BE2C (cell line): Measurements from ENCODE around the gene APOB.
A peak's percentile ranks its signal among the peaks of the same experiment; 100 is the strongest.

Experiments used
- DNase-seq: peaks from one replicate; pipeline ENCODE4 v3.0.0-alpha.2; 2020
- H3K27me3 ChIP-seq: fragments of 250-450 bp; sonication (Bioruptor Pico); 2 replicates; pipeline ENCODE4 v1.5.1; 2020; ENCODE audit warnings: mild to moderate bottlenecking
- H3K36me3 ChIP-seq: fragments of 250-450 bp; sonication (Bioruptor Pico); 2 replicates; pipeline ENCODE4 v1.5.1; 2020; ENCODE audit warnings: mild to moderate bottlenecking
- H3K4me1 ChIP-seq: fragments of 250-450 bp; sonication (Bioruptor Pico); 2 replicates; pipeline ENCODE4 v1.5.1; 2020
- H3K4me3 ChIP-seq: 2 replicates; pipeline ENCODE4 v1.5.1; 2011; ENCODE audit warnings: low read depth, low read length
- H3K9me3 ChIP-seq: fragments of 250-450 bp; sonication (Bioruptor Pico); 2 replicates; pipeline ENCODE4 v1.5.1; 2020
- TF ChIP-seq, protein P1 (sequence below): IDR thresholded peaks from 2 replicates; pipeline ENCODE4 v1.5.1; 2012; ENCODE audit warnings: mild to moderate bottlenecking, low read depth, low read length

Gene APOB

DNA sequence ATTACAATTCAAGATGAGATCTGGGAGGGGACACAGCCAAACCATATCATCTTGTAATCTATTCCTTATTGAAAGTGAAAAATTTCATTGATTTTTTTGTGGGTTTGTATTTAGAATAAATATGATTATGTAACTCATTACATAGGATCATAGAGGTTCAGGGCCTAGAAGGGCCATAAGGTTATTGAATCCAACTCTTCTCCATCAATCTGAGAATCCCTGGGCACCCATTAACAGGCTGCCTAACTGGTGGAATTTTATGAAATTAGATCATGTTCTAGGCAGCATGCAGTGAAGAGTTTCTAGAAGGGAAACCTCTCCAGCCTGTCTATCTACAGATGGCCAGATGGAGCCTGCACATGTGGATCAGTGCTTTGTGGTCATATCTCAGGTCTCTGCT is 6.3 kb upstream of the APOB start:
- H3K4me3 ChIP-seq, result no peak overlapping the region
- H3K9me3 ChIP-seq, result no peaks in the 10 kb centered on the region
- no peak for DNase-seq
- H3K36me3 ChIP-seq, result no peaks in the 10 kb centered on the region
- H3K4me1 ChIP-seq, result peaks cover 29% of the 10 kb centered on the region
- H3K27me3 ChIP-seq, result no peaks in the 10 kb centered on the region
- TF ChIP-seq, protein P1, sequence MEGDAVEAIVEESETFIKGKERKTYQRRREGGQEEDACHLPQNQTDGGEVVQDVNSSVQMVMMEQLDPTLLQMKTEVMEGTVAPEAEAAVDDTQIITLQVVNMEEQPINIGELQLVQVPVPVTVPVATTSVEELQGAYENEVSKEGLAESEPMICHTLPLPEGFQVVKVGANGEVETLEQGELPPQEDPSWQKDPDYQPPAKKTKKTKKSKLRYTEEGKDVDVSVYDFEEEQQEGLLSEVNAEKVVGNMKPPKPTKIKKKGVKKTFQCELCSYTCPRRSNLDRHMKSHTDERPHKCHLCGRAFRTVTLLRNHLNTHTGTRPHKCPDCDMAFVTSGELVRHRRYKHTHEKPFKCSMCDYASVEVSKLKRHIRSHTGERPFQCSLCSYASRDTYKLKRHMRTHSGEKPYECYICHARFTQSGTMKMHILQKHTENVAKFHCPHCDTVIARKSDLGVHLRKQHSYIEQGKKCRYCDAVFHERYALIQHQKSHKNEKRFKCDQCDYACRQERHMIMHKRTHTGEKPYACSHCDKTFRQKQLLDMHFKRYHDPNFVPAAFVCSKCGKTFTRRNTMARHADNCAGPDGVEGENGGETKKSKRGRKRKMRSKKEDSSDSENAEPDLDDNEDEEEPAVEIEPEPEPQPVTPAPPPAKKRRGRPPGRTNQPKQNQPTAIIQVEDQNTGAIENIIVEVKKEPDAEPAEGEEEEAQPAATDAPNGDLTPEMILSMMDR, result no peak

DNA sequence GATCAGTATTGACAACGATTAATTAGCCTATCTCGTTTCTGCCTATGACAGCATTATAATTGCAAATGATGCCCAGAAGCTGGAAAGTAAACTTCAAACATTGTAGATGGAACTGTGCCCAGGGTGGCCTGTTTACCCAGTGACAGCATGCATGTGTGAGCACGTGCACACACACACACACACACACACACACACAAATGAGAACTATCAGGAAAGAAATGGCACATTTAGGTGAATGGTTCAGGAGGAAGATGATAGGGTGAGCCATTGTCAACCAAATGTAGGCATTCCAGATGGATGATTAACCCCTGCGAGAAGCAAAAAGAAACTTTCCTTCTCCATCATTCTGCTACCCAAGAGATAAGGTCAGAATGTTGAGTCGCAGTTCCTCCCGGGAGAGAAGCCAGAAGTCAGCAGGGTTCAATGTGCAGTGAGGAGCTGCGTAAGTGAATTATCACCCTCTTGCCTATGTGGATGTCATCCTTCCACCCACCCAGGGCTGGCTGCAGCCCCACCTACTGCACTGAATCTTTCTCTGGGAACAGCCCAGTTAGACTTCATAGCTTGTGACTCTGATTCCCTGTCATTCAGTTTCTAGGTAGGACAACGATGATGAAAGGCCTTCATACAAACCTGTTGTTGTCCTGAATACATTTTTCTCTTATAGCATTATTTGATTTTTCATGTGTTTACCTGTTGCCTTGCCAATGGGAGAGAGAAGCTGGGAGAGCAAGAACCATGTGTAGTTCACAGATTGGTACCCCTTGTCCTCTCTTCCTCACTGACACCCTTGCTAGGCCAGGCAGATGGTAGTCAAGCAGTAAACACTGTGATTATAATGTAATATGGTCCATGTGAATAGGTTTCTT is 3.5 kb upstream of the APOB start:
- Histone ChIP-seq H3K4me1 (peaks cover 30% of the 10 kb centered on the region), H3K27me3 (no peaks in the 10 kb centered on the region), H3K4me3 (0 out of 2 replicates have a peak overlapping the region, but pooled peaks have one; percentile 12), H3K9me3 (no peaks in the 10 kb centered on the region), H3K36me3 (no peaks in the 10 kb centered on the region)
- TF ChIP-seq, protein P1, result 0 out of 2 replicates have a peak, but pooled peaks have one; percentile 12
- peak; percentile 79 for DNase-seq

DNA sequence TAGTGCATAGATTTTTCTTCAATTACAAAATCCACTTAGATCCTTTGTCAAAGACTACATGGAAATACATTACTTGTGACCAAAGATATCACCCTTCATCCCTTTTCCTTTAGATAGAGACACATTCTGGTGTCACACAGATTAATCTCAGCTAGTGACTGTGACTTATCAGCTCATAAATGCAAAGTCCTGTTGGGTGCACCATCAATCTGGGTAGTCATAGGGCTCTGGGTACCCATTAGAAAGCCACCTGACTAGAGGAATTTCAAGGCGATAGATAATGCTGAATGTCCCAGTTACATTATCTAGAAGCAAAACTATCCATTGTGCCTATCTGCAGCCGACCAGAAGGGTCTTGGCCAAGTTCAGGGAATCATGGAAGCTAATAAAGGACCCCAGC is 2.6 kb upstream of the APOB start:
- no peak for DNase-seq
- Histone ChIP-seq H3K27me3 (no peaks in the 10 kb centered on the region), H3K9me3 (no peaks in the 10 kb centered on the region), H3K36me3 (no peaks in the 10 kb centered on the region), H3K4me3 (no peak overlapping the region), H3K4me1 (peaks cover 30% of the 10 kb centered on the region)
- TF ChIP-seq, protein P1, result no peak

DNA sequence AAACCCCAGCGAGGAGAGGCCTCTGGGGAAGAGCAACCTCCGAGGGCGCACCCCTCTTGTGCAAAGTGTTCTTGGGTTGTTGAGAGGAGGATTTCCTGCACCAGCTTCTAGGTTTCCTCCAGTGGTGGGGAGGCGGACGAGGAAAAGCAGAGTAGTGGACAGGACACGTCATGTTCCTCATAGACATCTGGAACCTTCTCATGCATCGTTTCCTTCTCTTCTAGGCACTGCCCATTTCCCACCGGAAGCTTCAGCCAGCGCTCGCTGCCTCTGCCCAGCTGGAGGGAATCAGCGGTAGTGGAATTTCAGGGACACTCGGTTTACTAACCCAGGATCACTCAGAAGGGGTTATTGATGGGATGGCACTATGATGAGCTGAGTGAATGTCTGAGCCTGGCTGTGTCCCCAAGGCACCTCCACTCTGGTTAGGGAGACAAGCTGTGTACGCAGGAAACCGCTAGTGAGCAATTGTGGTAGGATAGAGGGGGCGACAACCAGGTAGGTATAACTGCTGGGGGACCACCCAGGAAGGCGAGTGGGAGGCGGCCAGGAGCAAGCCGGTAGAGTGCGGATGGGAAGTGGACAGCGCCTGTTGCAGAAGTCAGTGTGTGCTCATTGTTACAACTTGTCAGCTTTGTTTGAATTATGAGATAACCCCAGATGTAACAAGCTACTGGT is 960 bp upstream of the APOB start:
- Histone ChIP-seq H3K4me3 (no peak overlapping the region), H3K27me3 (no peaks in the 10 kb centered on the region), H3K36me3 (no peaks in the 10 kb centered on the region), H3K4me1 (peaks cover 30% of the 10 kb centered on the region), H3K9me3 (no peaks in the 10 kb centered on the region)
- TF ChIP-seq, protein P1, result no peak
- no peak for DNase-seq

DNA sequence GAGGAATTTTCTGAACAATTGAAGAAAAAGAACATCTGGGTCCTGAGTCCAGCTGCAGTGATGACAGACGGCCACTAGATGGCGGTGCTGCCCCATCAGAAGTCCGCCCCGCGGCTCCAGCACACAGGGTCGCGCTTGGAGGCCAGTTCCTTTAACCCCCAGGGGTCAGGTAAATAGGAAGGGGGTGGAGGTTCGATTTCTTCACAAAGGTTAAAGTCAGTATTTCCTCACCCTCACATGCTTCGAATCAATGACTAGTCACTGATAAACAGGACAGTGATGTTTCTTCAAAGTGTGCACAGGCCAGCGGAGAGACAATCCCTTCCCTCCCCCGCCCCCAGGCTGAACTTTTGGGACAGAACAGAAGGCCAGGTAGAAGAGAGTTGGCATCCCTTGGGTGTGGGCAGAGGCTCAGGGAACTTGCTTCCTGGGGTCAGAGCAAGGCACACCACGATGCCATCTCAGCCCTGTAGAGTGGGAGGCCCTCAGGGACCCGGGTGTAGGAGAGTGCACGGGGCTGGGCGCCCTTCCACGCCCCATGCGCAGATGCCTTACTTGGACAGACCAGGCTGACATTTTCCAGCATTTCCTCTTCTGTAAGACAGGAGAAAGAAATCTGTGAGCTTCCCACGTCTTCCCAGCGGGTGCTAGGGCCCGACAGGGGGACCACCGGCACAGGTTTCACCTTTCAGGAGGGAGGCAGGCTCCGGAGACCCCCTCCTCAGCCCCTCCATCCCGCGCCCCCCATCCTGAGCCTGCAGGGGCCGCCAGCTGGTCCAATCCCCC is 722 bp downstream of the APOB start:
- TF ChIP-seq, protein P1, result peak; percentile 98
- Histone ChIP-seq H3K4me1 (peaks cover 25% of the 10 kb centered on the region), H3K36me3 (no peaks in the 10 kb centered on the region), H3K4me3 (no peak overlapping the region), H3K9me3 (no peaks in the 10 kb centered on the region), H3K27me3 (no peaks in the 10 kb centered on the region)
- DNase-seq, result peak; percentile 65

DNA sequence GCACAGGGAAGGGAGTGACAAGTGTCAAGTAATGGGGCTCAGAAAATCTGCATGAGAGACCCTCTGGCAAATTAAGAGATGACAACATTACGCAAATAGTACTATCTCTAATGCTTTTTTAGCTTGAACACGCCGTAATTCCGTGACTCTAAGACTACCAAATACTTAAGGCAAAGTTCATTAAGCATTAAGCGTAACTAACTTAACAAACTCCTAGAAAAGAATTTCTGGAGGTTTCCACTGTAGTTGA is 1.2 kb downstream of the APOB start:
- no peaks in the 10 kb centered on the region for H3K9me3 ChIP-seq
- no peaks in the 10 kb centered on the region for H3K27me3 ChIP-seq
- TF ChIP-seq, protein P1, result no peak
- DNase-seq, result no peak
- no peak overlapping the region for H3K4me3 ChIP-seq
- H3K4me1 ChIP-seq, result peaks cover 20% of the 10 kb centered on the region
- H3K36me3 ChIP-seq, result no peaks in the 10 kb centered on the region
